HEK293 (cell line): ENCODE data around the gene ACOX2.

Source experiments
- CTCF ChIA-PET: fragments of 350-600 bp; formaldehyde crosslinking; extraction: SDS; loops from one replicate; lab custom pipeline; 2021; ENCODE audit warnings: antibody characterized with exemption; lab: Yijun Ruan, JAX
- POLR2A ChIA-PET: fragments of 300-600 bp; formaldehyde crosslinking; extraction: SDS; loops from one replicate; lab custom pipeline; 2020; ENCODE audit warnings: antibody characterized with exemption, inconsistent platforms; lab: Yijun Ruan, JAX
- H3K27ac ChIP-seq: fragments of 200-500 bp; sonication (Bioruptor generic); 2 replicates; pipeline ENCODE4 v1.5.1; 2014; ENCODE audit warnings: low read depth, low read length, control low read depth, inconsistent platforms; ENCODE audit errors: extremely low read depth
- H3K36me3 ChIP-seq, 2 experiments: fragments of 200-500 bp in 1 of 2; sonication (Bioruptor generic) in 1 of 2; 1 replicate in 1 of 2; 2 replicates in 1 of 2; pipeline ENCODE4 v1.5.1; 2014 to 2017; ENCODE audit warnings: inconsistent platforms in 2 of 2, low read length in 2 of 2; ENCODE audit not compliant: control insufficient read depth in 2 of 2, insufficient read depth in 1 of 2
- H3K4me1 ChIP-seq: fragments of 200-500 bp; sonication (Bioruptor generic); 2 replicates; pipeline ENCODE4 v1.5.1; 2014; ENCODE audit warnings: mild to moderate bottlenecking, low read length, inconsistent platforms; ENCODE audit not compliant: control insufficient read depth, insufficient read depth
- H3K4me3 ChIP-seq: 2 replicates; pipeline ENCODE4 v1.5.1; 2011; ENCODE audit warnings: low read depth, mild to moderate bottlenecking, control low read depth, low read length, moderate library complexity
- H3K9me3 ChIP-seq: fragments of 200-500 bp; sonication (Bioruptor generic); 2 replicates; pipeline ENCODE4 v1.5.1; 2014; ENCODE audit warnings: low read depth, low read length, inconsistent platforms; ENCODE audit not compliant: control insufficient read depth, insufficient read depth
- BCL11A ChIP-seq: fragments of 450-650 bp; formaldehyde crosslinking; IDR thresholded peaks from 2 replicates; pipeline ENCODE4 v1.5.1; 2016; ENCODE audit warnings: low read depth, missing biosample characterization, missing genetic modification characterization
- FEZF1 ChIP-seq: fragments of 450-650 bp; formaldehyde crosslinking; IDR thresholded peaks from 2 replicates; pipeline ENCODE4 v1.5.1; 2016; ENCODE audit warnings: missing biosample characterization, missing genetic modification characterization
- HOXC10 ChIP-seq: sonication (generic); formaldehyde crosslinking; IDR thresholded peaks from 2 replicates; pipeline ENCODE4 v1.8.1; 2023; ENCODE audit warnings: mild to moderate bottlenecking, missing genetic modification reagents
- KLF8 ChIP-seq: fragments of 450-650 bp; formaldehyde crosslinking; IDR thresholded peaks from 2 replicates; pipeline ENCODE4 v1.5.1; 2016; ENCODE audit warnings: missing biosample characterization, missing genetic modification characterization
- KLF9 ChIP-seq: fragments of 450-650 bp; formaldehyde crosslinking; IDR thresholded peaks from 2 replicates; pipeline ENCODE4 v1.5.1; 2016; ENCODE audit warnings: missing biosample characterization, missing genetic modification characterization, low read depth
- MYNN ChIP-seq: fragments of 450-650 bp; formaldehyde crosslinking; IDR thresholded peaks from 2 replicates; pipeline ENCODE4 v1.5.1; 2016; ENCODE audit warnings: missing biosample characterization, missing genetic modification characterization, borderline replicate concordance
- SCRT1 ChIP-seq: fragments of 450-650 bp; formaldehyde crosslinking; IDR thresholded peaks from 2 replicates; pipeline ENCODE4 v1.5.1; 2016; ENCODE audit warnings: missing biosample characterization, missing genetic modification characterization, borderline replicate concordance
- ZBTB11 ChIP-seq: fragments of 450-650 bp; formaldehyde crosslinking; conservative IDR thresholded peaks from 2 replicates; pipeline ENCODE4 v1.5.1; 2016; ENCODE audit warnings: low read depth, missing biosample characterization, missing genetic modification characterization
- ZFP41 ChIP-seq: fragments of 450-650 bp; formaldehyde crosslinking; IDR thresholded peaks from 2 replicates; pipeline ENCODE4 v1.5.1; 2016; ENCODE audit warnings: missing biosample characterization, missing genetic modification characterization, borderline replicate concordance
- ZFP69B ChIP-seq: fragments of 450-650 bp; formaldehyde crosslinking; IDR thresholded peaks from 2 replicates; pipeline ENCODE4 v1.5.1; 2016; ENCODE audit warnings: missing biosample characterization, missing genetic modification characterization
- ZNF24 ChIP-seq: fragments of 450-650 bp; formaldehyde crosslinking; IDR thresholded peaks from 2 replicates; pipeline ENCODE4 v1.5.1; 2016; ENCODE audit warnings: missing biosample characterization, missing genetic modification characterization
- ZNF341 ChIP-seq: fragments of 450-650 bp; formaldehyde crosslinking; IDR thresholded peaks from 2 replicates; pipeline ENCODE4; 2016; ENCODE audit warnings: low read depth, missing biosample characterization, missing genetic modification characterization
- ZNF391 ChIP-seq: fragments of 450-650 bp; formaldehyde crosslinking; IDR thresholded peaks from 2 replicates; pipeline ENCODE4 v1.5.1; 2016; ENCODE audit warnings: low read depth, missing biosample characterization, missing genetic modification characterization, borderline replicate concordance
- ZNF398 ChIP-seq: fragments of 450-650 bp; formaldehyde crosslinking; IDR thresholded peaks from 2 replicates; pipeline ENCODE4 v1.5.1; 2017; ENCODE audit warnings: missing biosample characterization, missing genetic modification characterization
- ZNF416 ChIP-seq: fragments of 450-650 bp; formaldehyde crosslinking; IDR thresholded peaks from 2 replicates; pipeline ENCODE4 v1.5.1; 2016; ENCODE audit warnings: missing biosample characterization, missing genetic modification characterization
- ZNF423 ChIP-seq: fragments of 450-650 bp; formaldehyde crosslinking; IDR thresholded peaks from 2 replicates; pipeline ENCODE4 v1.5.1; 2016; ENCODE audit warnings: missing biosample characterization, missing genetic modification characterization
- ZNF548 ChIP-seq: fragments of 450-650 bp; formaldehyde crosslinking; IDR thresholded peaks from 2 replicates; pipeline ENCODE4 v1.5.1; 2016; ENCODE audit warnings: missing biosample characterization, missing genetic modification characterization
- ZNF585B ChIP-seq: fragments of 450-650 bp; formaldehyde crosslinking; IDR thresholded peaks from 2 replicates; pipeline ENCODE4 v1.5.1; 2016; ENCODE audit warnings: missing biosample characterization, missing genetic modification characterization
- ZNF596 ChIP-seq: fragments of 450-650 bp; IDR thresholded peaks from 2 replicates; pipeline ENCODE4 v1.5.0; 2018; ENCODE audit warnings: missing biosample characterization, mild to moderate bottlenecking, missing genetic modification characterization, moderate library complexity
- ZNF600 ChIP-seq: fragments of 450-650 bp; formaldehyde crosslinking; IDR thresholded peaks from 2 replicates; pipeline ENCODE4 v1.5.1; 2016; ENCODE audit warnings: missing biosample characterization, missing genetic modification characterization
- ZNF654 ChIP-seq: fragments of 450-650 bp; formaldehyde crosslinking; IDR thresholded peaks from 2 replicates; pipeline ENCODE4 v1.5.1; 2016; ENCODE audit warnings: low read depth, missing biosample characterization, missing genetic modification characterization
- ZNF837 ChIP-seq: fragments of 450-650 bp; formaldehyde crosslinking; IDR thresholded peaks from 2 replicates; pipeline ENCODE4 v1.5.1; 2016; ENCODE audit warnings: missing biosample characterization, missing genetic modification characterization

Gene ACOX2

GRCh38 chr3:58585005-58585786 lies 48.2 kb upstream of the ACOX2 start (continued):
- TF ChIP-seq ZNF837 (tag by site-specific recombination) (no peak), ZNF341 (peak; percentile 66), ZNF416 (tag by site-specific recombination) (no peak), ZNF398 (tag by site-specific recombination) (peak; percentile 67), KLF9 (tag by site-specific recombination) (no peak), MYNN (no peak), ZBTB11 (tag by site-specific recombination) (no peak), KLF8 (tag by site-specific recombination) (no peak), ZNF423 (tag by site-specific recombination) (no peak), ZFP69B (no peak), ZNF548 (no peak), ZNF585B (tag by site-specific recombination) (no peak), HOXC10 (CRISPR knock-in tag) (no peak), FEZF1 (tag by site-specific recombination) (no peak), ZNF24 (tag by site-specific recombination) (no peak), ZNF654 (tag by site-specific recombination) (no peak), ZFP41 (tag by site-specific recombination) (no peak), BCL11A (tag by site-specific recombination) (no peak), ZNF391 (no peak), ZNF596 (no peak)

- Histone ChIP-seq H3K4me1 (0 out of 2 replicates have a peak, but pooled peaks cover 3% of the 10 kb centered on the region), H3K27ac (no peak overlapping the region), H3K9me3 (no peaks in the 10 kb centered on the region), H3K36me3 (no peaks in the 10 kb centered on the region), H3K4me3 (peak overlapping the region; percentile 37)
- ChIA-PET POLR2A (no interaction called here), CTCF (interaction anchor here (0.6 to 1.9 kb wide), 9 partner anchors 9 to 297 kb away, joined by 3 to 8 read pairs (median 3); partner anchors contain the start of gene FAM107A)
- TF ChIP-seq SCRT1 (tag by site-specific recombination): 0 out of 2 replicates have a peak, but pooled peaks have one; percentile 28
- TF ChIP-seq ZNF24 (tag by site-specific recombination): no peak
- TF ChIP-seq ZNF600 (tag by site-specific recombination): peak; percentile 49; the same call in 1 of the 2 replicates
These were observed 47.7 kb upstream of the ACOX2 start for GRCh38 chr3:58584690-58585004.
